Ishikawa (cell line): Measurements from ENCODE around the gene ANO9.
A peak's percentile ranks its signal among the peaks of the same experiment; 100 is the strongest.

Experiments used
- CEBPB ChIP-seq: IDR thresholded peaks from 2 replicates; pipeline ENCODE4 v1.6.1; 2012
- CREB1 ChIP-seq: IDR thresholded peaks from 2 replicates; pipeline ENCODE4 v1.6.1; 2012; ENCODE audit warnings: low read depth
- EGR1 ChIP-seq: IDR thresholded peaks from 2 replicates; pipeline ENCODE4 v1.6.1; 2012
- EP300 ChIP-seq: IDR thresholded peaks from 2 replicates; pipeline ENCODE4 v1.6.1; 2012; ENCODE audit warnings: borderline replicate concordance
- FOXM1 ChIP-seq: IDR thresholded peaks from 2 replicates; pipeline ENCODE4 v1.6.1; 2012; ENCODE audit warnings: low read depth, borderline replicate concordance
- MAX ChIP-seq: IDR thresholded peaks from 2 replicates; pipeline ENCODE4 v1.6.1; 2012
- NFIC ChIP-seq: IDR thresholded peaks from 2 replicates; pipeline ENCODE4 v1.6.1; 2012
- RAD21 ChIP-seq: IDR thresholded peaks from 2 replicates; pipeline ENCODE4 v1.6.1; 2012; ENCODE audit warnings: low read depth
- REST ChIP-seq: IDR thresholded peaks from 2 replicates; pipeline ENCODE4 v1.6.1; 2012; ENCODE audit warnings: low read depth, mild to moderate bottlenecking
- TAF1 ChIP-seq: IDR thresholded peaks from 2 replicates; pipeline ENCODE4 v1.6.1; 2012; ENCODE audit warnings: low read depth, mild to moderate bottlenecking
- TCF12 ChIP-seq: IDR thresholded peaks from 2 replicates; pipeline ENCODE4 v1.6.1; 2012; ENCODE audit warnings: low read depth
- TEAD4 ChIP-seq: IDR thresholded peaks from 2 replicates; pipeline ENCODE4 v1.6.1; 2012
- USF1 ChIP-seq: IDR thresholded peaks from 2 replicates; pipeline ENCODE4 v1.6.1; 2012
- YY1 ChIP-seq: IDR thresholded peaks from 2 replicates; pipeline ENCODE4 v1.6.1; 2012; ENCODE audit warnings: low read depth
- ZBTB7A ChIP-seq: IDR thresholded peaks from 2 replicates; pipeline ENCODE4 v1.6.1; 2012; ENCODE audit warnings: low read depth

ANO9 gene

GRCh38 chr11:406796-407650 is 34.8 kb downstream of the ANO9 start:
- TF ChIP-seq ZBTB7A (no peak; the same call in 1 of the 2 replicates), RAD21 (peak; percentile 1; the same call in 1 of the 2 replicates), TCF12 (0 out of 2 replicates have a peak, but pooled peaks have one; percentile 2), MAX (0 out of 2 replicates have a peak, but pooled peaks have one; percentile 28)

GRCh38 chr11:405954-406795 is 35.6 kb downstream of the ANO9 start:
- no peak for TF ChIP-seq TEAD4
- no peak for TF ChIP-seq MAX
- TF ChIP-seq ZBTB7A = peak; percentile 47; the same call in 1 of the 2 replicates

DNA sequence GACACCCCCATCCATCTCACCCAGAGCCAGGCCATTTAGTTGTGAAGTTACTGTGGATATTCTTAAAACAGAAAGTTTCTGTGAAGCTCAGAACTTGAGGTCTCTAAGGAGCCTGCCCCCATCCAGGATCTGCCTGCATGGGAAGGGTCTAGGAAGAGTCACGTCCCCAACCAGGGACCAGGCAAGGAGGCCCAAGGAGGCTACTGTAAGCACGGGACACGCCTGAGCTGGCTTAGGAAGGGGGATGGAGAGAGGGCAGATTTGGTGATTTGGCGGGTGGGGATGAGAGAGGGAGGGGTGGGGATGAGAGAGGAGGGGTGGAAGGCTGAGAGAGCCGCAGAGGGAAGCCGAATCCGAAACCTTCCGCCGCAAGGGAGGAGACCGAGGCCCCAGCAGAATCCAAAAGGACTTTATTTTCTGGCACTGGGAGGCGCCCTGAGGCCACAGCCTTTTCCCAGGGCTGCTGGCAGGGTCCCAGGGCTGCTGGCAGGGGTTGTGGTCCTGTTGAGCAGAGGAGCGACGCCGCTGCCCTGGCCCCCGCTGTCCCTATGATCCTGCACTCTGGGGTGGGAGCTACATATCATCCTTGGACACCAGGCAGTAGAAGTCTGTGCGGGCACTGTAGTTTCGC is 36.4 kb downstream of the ANO9 start:
- TF ChIP-seq ZBTB7A (no peak), RAD21 (peak; percentile 21; the same call in 1 of the 2 replicates)

- TF ChIP-seq TCF12 (no peak), TAF1 (no peak), TEAD4 (no peak), CEBPB (no peak), CREB1 (no peak), RAD21 (no peak), REST (no peak), EGR1 (no peak), EP300 (no peak), ZBTB7A (no peak), YY1 (no peak), USF1 (no peak), MAX (no peak), NFIC (no peak), FOXM1 (no peak)
These were observed 37.1 kb downstream of the ANO9 start for GRCh38 chr11:404551-405264.

- TF ChIP-seq YY1 (no peak), ZBTB7A (no peak), TCF12 (no peak), FOXM1 (no peak)
These were observed 37.9 kb downstream of the ANO9 start for GRCh38 chr11:403761-404431.

- no peak for TF ChIP-seq TEAD4
- no peak for TF ChIP-seq USF1
- TF ChIP-seq CEBPB = no peak
- TF ChIP-seq MAX = no peak
- no peak for TF ChIP-seq REST
- TF ChIP-seq EP300 = no peak
- no peak for TF ChIP-seq YY1
- no peak for TF ChIP-seq CREB1
- no peak for TF ChIP-seq TCF12
- no peak for TF ChIP-seq TAF1
- no peak for TF ChIP-seq FOXM1
- no peak for TF ChIP-seq ZBTB7A
- TF ChIP-seq NFIC = no peak
- TF ChIP-seq EGR1 = no peak
- TF ChIP-seq RAD21 = no peak
These were observed 38.6 kb downstream of the ANO9 start for GRCh38 chr11:403021-403760.
